Measurements from ENCODE around the gene EVX2.

DNA sequence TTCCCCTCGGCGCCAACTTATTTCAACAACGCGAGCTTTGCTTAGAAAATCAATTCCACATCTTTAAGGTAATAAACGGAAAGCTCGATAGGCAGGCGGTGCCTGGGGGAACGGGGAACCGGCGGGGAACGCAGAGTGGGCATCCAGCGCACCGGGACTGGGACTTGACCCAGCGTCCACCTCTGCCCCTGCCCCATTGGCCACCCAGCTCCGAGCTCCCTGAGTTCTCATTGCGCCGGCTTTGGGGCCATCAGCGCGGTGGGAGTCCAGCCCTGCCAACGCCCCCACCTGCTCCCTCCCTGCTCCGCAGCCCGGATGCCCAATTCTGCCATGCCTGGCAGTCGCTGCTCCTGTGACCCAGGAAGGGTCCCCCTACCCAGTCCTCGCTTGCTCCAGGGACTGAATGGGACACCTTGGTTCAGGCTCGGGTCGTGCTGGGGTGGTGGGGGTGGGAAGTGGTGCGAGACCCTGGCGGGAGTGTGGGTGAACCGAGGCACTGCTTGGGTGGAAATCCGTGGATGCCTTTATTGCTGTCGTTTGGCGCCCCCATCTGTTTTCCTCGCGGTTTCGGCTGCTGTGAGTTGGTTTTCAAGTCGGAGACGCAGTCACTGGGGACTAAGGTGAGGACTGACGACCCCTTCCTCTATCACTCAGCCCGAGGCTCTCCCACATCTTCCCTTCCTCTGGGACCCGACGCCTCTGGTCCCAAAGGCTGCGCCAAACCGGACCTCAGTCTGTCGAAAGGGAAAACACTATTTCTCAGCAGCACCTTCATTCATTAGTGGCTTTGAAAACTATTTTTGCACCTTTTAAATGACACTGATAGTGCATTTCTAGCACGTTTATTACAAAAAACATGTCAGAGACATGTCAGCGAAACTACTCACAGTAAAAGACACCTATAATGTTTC, 2.4 kb upstream of the EVX2 start:
- TF ChIP-seq, protein P1, sequence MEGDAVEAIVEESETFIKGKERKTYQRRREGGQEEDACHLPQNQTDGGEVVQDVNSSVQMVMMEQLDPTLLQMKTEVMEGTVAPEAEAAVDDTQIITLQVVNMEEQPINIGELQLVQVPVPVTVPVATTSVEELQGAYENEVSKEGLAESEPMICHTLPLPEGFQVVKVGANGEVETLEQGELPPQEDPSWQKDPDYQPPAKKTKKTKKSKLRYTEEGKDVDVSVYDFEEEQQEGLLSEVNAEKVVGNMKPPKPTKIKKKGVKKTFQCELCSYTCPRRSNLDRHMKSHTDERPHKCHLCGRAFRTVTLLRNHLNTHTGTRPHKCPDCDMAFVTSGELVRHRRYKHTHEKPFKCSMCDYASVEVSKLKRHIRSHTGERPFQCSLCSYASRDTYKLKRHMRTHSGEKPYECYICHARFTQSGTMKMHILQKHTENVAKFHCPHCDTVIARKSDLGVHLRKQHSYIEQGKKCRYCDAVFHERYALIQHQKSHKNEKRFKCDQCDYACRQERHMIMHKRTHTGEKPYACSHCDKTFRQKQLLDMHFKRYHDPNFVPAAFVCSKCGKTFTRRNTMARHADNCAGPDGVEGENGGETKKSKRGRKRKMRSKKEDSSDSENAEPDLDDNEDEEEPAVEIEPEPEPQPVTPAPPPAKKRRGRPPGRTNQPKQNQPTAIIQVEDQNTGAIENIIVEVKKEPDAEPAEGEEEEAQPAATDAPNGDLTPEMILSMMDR (conservative IDR thresholded peaks at IDR 0.05; ENCODE audit: low read depth, low read length) = peak; percentile 60
- TF ChIP-seq MXI1 (IDR thresholded peaks at IDR 0.05; ENCODE audit: borderline replicate concordance, low read depth, low read length) = no peak
- no peak for TF ChIP-seq POLR2A (IDR thresholded peaks at IDR 0.05; ENCODE audit: low read depth, low read length)
- peak; percentile 71 for TF ChIP-seq RAD21 (IDR thresholded peaks at IDR 0.05; ENCODE audit: low read length)
- TF ChIP-seq FOS (IDR thresholded peaks at IDR 0.05; ENCODE audit: low read depth, low read length) = no peak
- no peak for TF ChIP-seq RFX5 (IDR thresholded peaks at IDR 0.05; ENCODE audit: low read depth, low read length)
- TF ChIP-seq SMC3 (IDR thresholded peaks at IDR 0.05; ENCODE audit: low read depth, low read length) = peak; percentile 46
- no peak for TF ChIP-seq CHD1 (IDR thresholded peaks at IDR 0.05; ENCODE audit: low read depth, low read length)
- no peak for TF ChIP-seq BHLHE40 (IDR thresholded peaks at IDR 0.05; ENCODE audit: low read depth, low read length)

Data from IMR-90 (cell line).